ENCODE results near the gene ANKRD11. TPM values are rescaled to one million over a fixed set of nuclear protein-coding genes. Genes with fewer than 3 reads are reported as not detected.
"Not testable (repeated sequence)": the region's sequence is repeated elsewhere in the genome, so short reads cannot be mapped to it uniquely, and the experiment has no call there.

The ANKRD11 gene
- total RNA-seq, 4 donors from 2014 or later: 67.0 to 107 (median 88.9) TPM

DNA sequence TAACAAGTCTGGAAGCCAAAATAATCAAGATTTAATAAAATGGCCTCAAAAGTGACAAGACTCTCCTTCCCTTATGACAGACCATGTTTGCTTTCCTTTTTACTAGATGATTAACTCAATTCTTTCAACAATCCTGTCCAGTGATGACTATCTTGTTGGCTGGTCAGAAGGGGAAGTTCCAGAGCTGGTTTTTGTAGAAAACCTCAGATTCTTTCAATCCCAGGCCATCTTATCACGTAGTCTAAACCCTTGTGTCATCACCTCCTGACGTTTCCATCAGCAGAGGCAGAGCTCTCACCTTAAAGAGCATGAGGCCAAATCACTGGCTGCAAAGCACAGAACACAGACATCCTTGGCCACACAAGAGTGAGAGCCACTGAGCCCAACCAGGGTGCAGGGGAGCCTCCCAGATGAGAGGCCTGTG is 125.3 kb downstream of the ANKRD11 start:
- H3K4me3 ChIP-seq: no peak overlapping the region
- 28 to 65% methylated on average over 2 of the region's 2 CpGs for WGBS, 2 donors (ENCODE audit: low coverage in 1 of 2)
- H3K27me3 ChIP-seq: no peaks in the 10 kb centered on the region
- TF ChIP-seq POLR2A (IDR thresholded peaks at IDR 0.05): no peak
- TF ChIP-seq, protein P1, sequence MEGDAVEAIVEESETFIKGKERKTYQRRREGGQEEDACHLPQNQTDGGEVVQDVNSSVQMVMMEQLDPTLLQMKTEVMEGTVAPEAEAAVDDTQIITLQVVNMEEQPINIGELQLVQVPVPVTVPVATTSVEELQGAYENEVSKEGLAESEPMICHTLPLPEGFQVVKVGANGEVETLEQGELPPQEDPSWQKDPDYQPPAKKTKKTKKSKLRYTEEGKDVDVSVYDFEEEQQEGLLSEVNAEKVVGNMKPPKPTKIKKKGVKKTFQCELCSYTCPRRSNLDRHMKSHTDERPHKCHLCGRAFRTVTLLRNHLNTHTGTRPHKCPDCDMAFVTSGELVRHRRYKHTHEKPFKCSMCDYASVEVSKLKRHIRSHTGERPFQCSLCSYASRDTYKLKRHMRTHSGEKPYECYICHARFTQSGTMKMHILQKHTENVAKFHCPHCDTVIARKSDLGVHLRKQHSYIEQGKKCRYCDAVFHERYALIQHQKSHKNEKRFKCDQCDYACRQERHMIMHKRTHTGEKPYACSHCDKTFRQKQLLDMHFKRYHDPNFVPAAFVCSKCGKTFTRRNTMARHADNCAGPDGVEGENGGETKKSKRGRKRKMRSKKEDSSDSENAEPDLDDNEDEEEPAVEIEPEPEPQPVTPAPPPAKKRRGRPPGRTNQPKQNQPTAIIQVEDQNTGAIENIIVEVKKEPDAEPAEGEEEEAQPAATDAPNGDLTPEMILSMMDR (IDR thresholded peaks at IDR 0.05): no peak
- TF ChIP-seq POLR2AphosphoS5 (IDR thresholded peaks at IDR 0.05): no peak
- no peak for TF ChIP-seq EP300 (IDR thresholded peaks at IDR 0.05)
- ATAC-seq: no peak
- H3K27ac ChIP-seq: no peak overlapping the region
- no peaks in the 10 kb centered on the region for H3K9me3 ChIP-seq
- no peaks in the 10 kb centered on the region for H3K36me3 ChIP-seq
- peaks cover 0 to 93% (median 53%) of the 10 kb centered on the region in 3 donors for H3K4me1 ChIP-seq

DNA sequence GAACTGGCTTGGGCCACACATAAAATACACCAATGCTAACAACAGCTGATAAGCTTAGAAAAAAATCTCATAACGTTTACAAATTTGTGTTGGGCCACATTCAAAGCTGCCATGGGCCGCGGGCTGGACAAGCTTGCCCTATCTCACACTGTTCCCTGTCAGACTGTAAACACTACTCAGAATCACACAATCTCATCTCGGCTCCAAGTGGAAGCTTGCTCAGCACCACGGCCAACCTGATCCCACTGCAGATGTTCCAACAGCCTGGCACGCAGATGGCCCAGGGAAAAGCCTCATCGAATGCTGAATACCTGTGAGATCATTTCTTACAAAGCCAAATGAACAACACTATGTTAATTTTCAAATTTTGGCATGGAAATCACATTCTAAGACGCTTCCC is 125.8 kb downstream of the ANKRD11 start:
- WGBS, 2 donors (ENCODE audit: low coverage in 1 of 2): 42 to 50% methylated on average over 5 to 8 of the region's 8 CpGs
- H3K9me3 ChIP-seq: no peaks in the 10 kb centered on the region
- no peak overlapping the region for H3K4me3 ChIP-seq
- no peak for ATAC-seq
- H3K27me3 ChIP-seq: no peaks in the 10 kb centered on the region
- peak overlapping the region in 1 of 4 donors; percentile 11 for H3K27ac ChIP-seq
- no peaks in the 10 kb centered on the region for H3K36me3 ChIP-seq
- peaks cover 0 to 93% (median 49%) of the 10 kb centered on the region in 3 donors for H3K4me1 ChIP-seq
- no peak for TF ChIP-seq POLR2A (IDR thresholded peaks at IDR 0.05)
- no peak for TF ChIP-seq EP300 (IDR thresholded peaks at IDR 0.05)
- TF ChIP-seq, protein P1 (IDR thresholded peaks at IDR 0.05): no peak
- TF ChIP-seq POLR2AphosphoS5 (IDR thresholded peaks at IDR 0.05): no peak

- H3K9me3 ChIP-seq: no peaks in the 10 kb centered on the region
- ATAC-seq: peak; percentile 41
- H3K27ac ChIP-seq: peak overlapping the region in 1 of 4 donors; percentile 11
- TF ChIP-seq POLR2AphosphoS5 (IDR thresholded peaks at IDR 0.05) (no peak), POLR2A (IDR thresholded peaks at IDR 0.05) (no peak), EP300 (IDR thresholded peaks at IDR 0.05) (no peak)
- TF ChIP-seq, protein P1 (IDR thresholded peaks at IDR 0.05): no peak
- peaks cover 0 to 93% (median 48%) of the 10 kb centered on the region in 3 donors for H3K4me1 ChIP-seq
- no peaks in the 10 kb centered on the region for H3K36me3 ChIP-seq
- no peaks in the 10 kb centered on the region for H3K27me3 ChIP-seq
- no peak overlapping the region for H3K4me3 ChIP-seq
- WGBS, 2 donors (ENCODE audit: low coverage in 1 of 2): 45 to 100% methylated on average over 1 to 7 of the region's 12 CpGs
These were observed 126.6 kb downstream of the ANKRD11 start for GRCh38 chr16:89363621-89364393.

GRCh38 chr16:89362540-89363223 is 127.7 kb downstream of the ANKRD11 start:
- H3K9me3 ChIP-seq, H3K27ac ChIP-seq, ATAC-seq, H3K4me3 ChIP-seq, H3K36me3 ChIP-seq, H3K27me3 ChIP-seq: not testable (repeated sequence)
- peaks cover 0 to 93% (median 47%) of the 10 kb centered on the region in 3 donors for H3K4me1 ChIP-seq
- 89 to 93% methylated on average over 3 to 9 of the region's 14 CpGs for WGBS, 2 donors (ENCODE audit: low coverage in 1 of 2)

GRCh38 chr16:89361751-89362539 is 128.4 kb downstream of the ANKRD11 start:
- Histone ChIP-seq H3K4me1 (peaks cover 0 to 93% (median 43%) of the 10 kb centered on the region in 3 donors), H3K4me3 (no peak overlapping the region), H3K9me3 (no peaks in the 10 kb centered on the region), H3K36me3 (no peaks in the 10 kb centered on the region), H3K27me3 (no peaks in the 10 kb centered on the region), H3K27ac (peak overlapping the region in 1 of 4 donors; percentile 40)
- no peak for ATAC-seq
- 61 to 63% methylated on average over 6 to 11 of the region's 13 CpGs for WGBS, 2 donors (ENCODE audit: low coverage in 1 of 2)
- no peak for TF ChIP-seq POLR2A (IDR thresholded peaks at IDR 0.05)
- TF ChIP-seq, protein P1 (IDR thresholded peaks at IDR 0.05): no peak
- TF ChIP-seq POLR2AphosphoS5 (IDR thresholded peaks at IDR 0.05): no peak
